Neural progenitor cell (in vitro differentiated cells): ENCODE results near the gene ITGA1. TPM values are rescaled to one million over a fixed set of nuclear protein-coding genes. Genes with fewer than 3 reads are reported as not detected.
A peak's percentile ranks its signal among the peaks of the same experiment; 100 is the strongest.

ENCODE experiments used
- DNase-seq: peaks from one replicate; pipeline ENCODE4 v3.0.0-alpha.2; 2016; ENCODE audit warnings: low spot score
- H2AFZ ChIP-seq: fragments of 200-600 bp; sonication (generic); replicated peaks from 2 replicates; pipeline ENCODE4 v1.6.1; 2016; ENCODE audit warnings: antibody characterized with exemption
- H3F3A ChIP-seq: fragments of 200-600 bp; sonication (generic); 2 replicates; pipeline ENCODE4 v1.6.1; 2016; ENCODE audit warnings: antibody characterized with exemption, low read depth
- H3K27ac ChIP-seq: fragments of 200-600 bp; sonication (generic); 2 replicates; pipeline ENCODE4 v1.5.1; 2016; ENCODE audit warnings: mild to moderate bottlenecking
- H3K27me3 ChIP-seq: fragments of 200-600 bp; sonication (generic); 2 replicates; pipeline ENCODE4 v1.6.1; 2016; ENCODE audit warnings: mild to moderate bottlenecking, moderate library complexity
- H3K36me3 ChIP-seq: fragments of 200-600 bp; sonication (generic); 2 replicates; pipeline ENCODE4 v1.5.1; 2016
- H3K4me1 ChIP-seq: fragments of 200-600 bp; sonication (generic); 2 replicates; pipeline ENCODE4 v1.6.1; 2016; ENCODE audit warnings: mixed run types
- H3K4me2 ChIP-seq: fragments of 200-600 bp; sonication (generic); 2 replicates; pipeline ENCODE4 v1.6.1; 2016
- H3K4me3 ChIP-seq: fragments of 200-600 bp; sonication (generic); 2 replicates; pipeline ENCODE4 v1.5.1; 2016
- H3K79me2 ChIP-seq: fragments of 200-600 bp; sonication (generic); 2 replicates; pipeline ENCODE4 v1.6.1; 2016; ENCODE audit warnings: low read depth
- H3K9ac ChIP-seq: fragments of 200-600 bp; sonication (generic); 2 replicates; pipeline ENCODE4 v1.6.1; 2016
- H3K9me3 ChIP-seq: fragments of 200-600 bp; sonication (generic); 2 replicates; pipeline ENCODE4 v1.5.1; 2016; ENCODE audit warnings: low read depth
- H4K20me1 ChIP-seq: fragments of 200-600 bp; sonication (generic); 2 replicates; pipeline ENCODE4 v1.6.1; 2016; ENCODE audit warnings: low read depth
- H3K27ac Mint-ChIP-seq: 3 replicates; pipeline ENCODE4 v1.8.0; 2021; ENCODE audit warnings: mixed read lengths
- H3K27me3 Mint-ChIP-seq: 2 replicates; pipeline ENCODE4 v1.8.0; 2022; ENCODE audit warnings: low read depth, mild to moderate bottlenecking, inconsistent platforms, moderate library complexity, mixed read lengths; ENCODE audit not compliant: insufficient read depth
- H3K36me3 Mint-ChIP-seq: 3 replicates; pipeline ENCODE4 v1.8.0; 2021; ENCODE audit warnings: mixed read lengths
- H3K4me1 Mint-ChIP-seq: 3 replicates; pipeline ENCODE4 v1.8.0; 2021; ENCODE audit warnings: mixed read lengths
- H3K4me3 Mint-ChIP-seq: 3 replicates; pipeline ENCODE4 v1.8.0; 2021; ENCODE audit warnings: mild to moderate bottlenecking, moderate library complexity, mixed read lengths
- H3K9me3 Mint-ChIP-seq: 3 replicates; pipeline ENCODE4 v1.8.0; 2020; ENCODE audit warnings: mixed read lengths
- EZH2 ChIP-seq: fragments of 200-600 bp; sonication (generic); IDR thresholded peaks from 2 replicates; pipeline ENCODE4 v1.6.1; 2017; ENCODE audit warnings: antibody characterized with exemption, mild to moderate bottlenecking, moderate library complexity
- EZH2phosphoT487 ChIP-seq: fragments of 200-600 bp; sonication (generic); IDR thresholded peaks from 2 replicates; pipeline ENCODE4 v1.6.1; 2017; ENCODE audit warnings: antibody characterized with exemption
- total RNA-seq: library from RNA; depleted of rRNA; stranded (reverse); fragments of >200 nt; gene quantifications from 2 replicates; pipeline ENCODE4 v1.2.3, GENCODE V29; 2015; ENCODE audit warnings: low replicate concordance
- TF ChIP-seq, protein P1 (sequence below): fragments of 200-600 bp; sonication (generic); IDR thresholded peaks from 2 replicates; pipeline ENCODE4 v1.5.1; 2017; ENCODE audit warnings: antibody characterized with exemption, mild to moderate bottlenecking

The ITGA1 gene
- total RNA-seq, 1 donor from 2014 or later: 2.2 TPM

DNA sequence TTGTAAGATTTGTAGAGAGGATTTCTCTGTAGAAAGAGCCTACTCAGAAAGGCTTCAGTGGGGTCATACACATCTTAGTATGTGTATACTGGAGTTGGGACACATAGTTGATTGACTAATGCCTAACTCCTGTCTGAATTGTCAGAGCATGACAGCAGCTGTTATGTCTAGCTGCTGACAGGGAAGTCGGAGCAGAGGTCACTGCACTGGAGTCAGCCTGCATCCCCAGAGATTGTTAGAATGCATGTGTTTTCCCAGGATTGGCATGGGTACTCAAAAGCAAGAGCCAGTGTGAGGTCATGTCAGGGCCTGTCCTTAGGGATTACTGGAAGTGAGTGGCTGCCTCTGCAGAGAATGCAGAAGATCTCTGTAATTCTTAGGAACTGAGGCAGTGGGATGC, 82.7 kb downstream of the ITGA1 start:
- no peak overlapping the region for H3K9ac ChIP-seq
- Mint-ChIP-seq H3K27ac (no peak overlapping the region), H3K4me3 (no peak overlapping the region), H3K9me3 (no peaks in the 10 kb centered on the region), H3K4me1 (peaks cover 13% of the 10 kb centered on the region), H3K27me3 (peaks cover 2% of the 10 kb centered on the region), H3K36me3 (no peaks in the 10 kb centered on the region)
- DNase-seq: peak; percentile 12
- no peak overlapping the region for H3K4me3 ChIP-seq
- peaks cover 6% of the 10 kb centered on the region for H3K4me1 ChIP-seq
- H4K20me1 ChIP-seq: no peaks in the 10 kb centered on the region
- H3K36me3 ChIP-seq: no peaks in the 10 kb centered on the region
- H2AFZ ChIP-seq: peak overlapping the region; percentile 47
- H3K27me3 ChIP-seq: no peaks in the 10 kb centered on the region
- no peak overlapping the region for H3K27ac ChIP-seq
- TF ChIP-seq EZH2phosphoT487 (no peak), EZH2 (no peak)
- TF ChIP-seq, protein P1, sequence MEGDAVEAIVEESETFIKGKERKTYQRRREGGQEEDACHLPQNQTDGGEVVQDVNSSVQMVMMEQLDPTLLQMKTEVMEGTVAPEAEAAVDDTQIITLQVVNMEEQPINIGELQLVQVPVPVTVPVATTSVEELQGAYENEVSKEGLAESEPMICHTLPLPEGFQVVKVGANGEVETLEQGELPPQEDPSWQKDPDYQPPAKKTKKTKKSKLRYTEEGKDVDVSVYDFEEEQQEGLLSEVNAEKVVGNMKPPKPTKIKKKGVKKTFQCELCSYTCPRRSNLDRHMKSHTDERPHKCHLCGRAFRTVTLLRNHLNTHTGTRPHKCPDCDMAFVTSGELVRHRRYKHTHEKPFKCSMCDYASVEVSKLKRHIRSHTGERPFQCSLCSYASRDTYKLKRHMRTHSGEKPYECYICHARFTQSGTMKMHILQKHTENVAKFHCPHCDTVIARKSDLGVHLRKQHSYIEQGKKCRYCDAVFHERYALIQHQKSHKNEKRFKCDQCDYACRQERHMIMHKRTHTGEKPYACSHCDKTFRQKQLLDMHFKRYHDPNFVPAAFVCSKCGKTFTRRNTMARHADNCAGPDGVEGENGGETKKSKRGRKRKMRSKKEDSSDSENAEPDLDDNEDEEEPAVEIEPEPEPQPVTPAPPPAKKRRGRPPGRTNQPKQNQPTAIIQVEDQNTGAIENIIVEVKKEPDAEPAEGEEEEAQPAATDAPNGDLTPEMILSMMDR: no peak
- no peak overlapping the region for H3K4me2 ChIP-seq
- no peaks in the 10 kb centered on the region for H3F3A ChIP-seq
- H3K79me2 ChIP-seq: no peaks in the 10 kb centered on the region
- no peaks in the 10 kb centered on the region for H3K9me3 ChIP-seq

- no peaks in the 10 kb centered on the region for H3F3A ChIP-seq
- peaks cover 2% of the 10 kb centered on the region for H3K27me3 Mint-ChIP-seq
- H3K27ac ChIP-seq: no peak overlapping the region
- peaks cover under 1% of the 10 kb centered on the region for H3K4me1 ChIP-seq
- no peak overlapping the region for H3K4me3 ChIP-seq
- no peak overlapping the region for H3K9ac ChIP-seq
- H3K9me3 ChIP-seq: no peaks in the 10 kb centered on the region
- no peaks in the 10 kb centered on the region for H3K9me3 Mint-ChIP-seq
- TF ChIP-seq EZH2 (no peak), EZH2phosphoT487 (no peak)
- TF ChIP-seq, protein P1: no peak
- H3K36me3 Mint-ChIP-seq: no peaks in the 10 kb centered on the region
- no peaks in the 10 kb centered on the region for H3K27me3 ChIP-seq
- DNase-seq: no peak
- H3K79me2 ChIP-seq: no peaks in the 10 kb centered on the region
- H4K20me1 ChIP-seq: no peaks in the 10 kb centered on the region
- H2AFZ ChIP-seq: no peak overlapping the region
- no peak overlapping the region for H3K4me3 Mint-ChIP-seq
- no peak overlapping the region for H3K4me2 ChIP-seq
- peaks cover 2% of the 10 kb centered on the region for H3K4me1 Mint-ChIP-seq
- H3K36me3 ChIP-seq: no peaks in the 10 kb centered on the region
- no peak overlapping the region for H3K27ac Mint-ChIP-seq
These were observed 88.1 kb downstream of the ITGA1 start for GRCh38 chr5:52875827-52876226.

- H3K27me3 Mint-ChIP-seq: peaks cover 2% of the 10 kb centered on the region
- TF ChIP-seq EZH2phosphoT487: no peak
- no peak for TF ChIP-seq EZH2
- Histone ChIP-seq H4K20me1 (no peaks in the 10 kb centered on the region), H3K4me2 (no peak overlapping the region), H3K9me3 (no peaks in the 10 kb centered on the region), H3K4me1 (no peaks in the 10 kb centered on the region), H3K9ac (no peak overlapping the region), H3K27ac (no peak overlapping the region), H3F3A (no peaks in the 10 kb centered on the region), H2AFZ (no peak overlapping the region), H3K36me3 (no peaks in the 10 kb centered on the region), H3K27me3 (no peaks in the 10 kb centered on the region), H3K4me3 (no peak overlapping the region), H3K79me2 (no peaks in the 10 kb centered on the region)
- H3K9me3 Mint-ChIP-seq: no peaks in the 10 kb centered on the region
- H3K4me3 Mint-ChIP-seq: no peak overlapping the region
- no peak overlapping the region for H3K27ac Mint-ChIP-seq
- peaks cover under 1% of the 10 kb centered on the region for H3K4me1 Mint-ChIP-seq
- DNase-seq: no peak
- H3K36me3 Mint-ChIP-seq: no peaks in the 10 kb centered on the region
These were observed 88.7 kb downstream of the ITGA1 start for GRCh38 chr5:52876456-52876855.

DNA sequence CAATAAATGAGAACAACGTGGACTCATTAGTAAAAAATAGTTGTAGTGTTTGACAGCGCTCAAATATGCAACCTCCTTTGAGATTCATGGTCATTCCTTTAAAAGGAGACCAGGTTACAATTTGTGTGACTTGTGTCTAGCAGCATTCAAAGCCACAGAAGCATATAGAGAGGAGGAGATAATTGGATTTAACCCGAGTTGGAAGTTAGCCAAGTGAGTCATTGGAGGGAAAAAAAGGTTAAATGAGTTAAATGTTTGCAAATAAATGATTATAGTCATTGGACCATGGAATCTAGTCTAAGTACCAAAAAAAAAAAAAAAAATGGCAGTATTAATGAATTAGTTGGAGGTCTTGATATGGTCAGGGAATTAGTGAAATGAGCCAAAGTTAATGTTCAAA, 90.9 kb downstream of the ITGA1 start:
- no peak overlapping the region for H2AFZ ChIP-seq
- H3K4me1 ChIP-seq: no peaks in the 10 kb centered on the region
- no peaks in the 10 kb centered on the region for H3F3A ChIP-seq
- H3K9me3 Mint-ChIP-seq: no peaks in the 10 kb centered on the region
- no peak for DNase-seq
- H3K4me1 Mint-ChIP-seq: no peaks in the 10 kb centered on the region
- no peaks in the 10 kb centered on the region for H3K36me3 ChIP-seq
- no peaks in the 10 kb centered on the region for H3K9me3 ChIP-seq
- H3K27me3 ChIP-seq: no peaks in the 10 kb centered on the region
- no peak overlapping the region for H3K9ac ChIP-seq
- H3K36me3 Mint-ChIP-seq: no peaks in the 10 kb centered on the region
- no peak for TF ChIP-seq EZH2phosphoT487
- TF ChIP-seq, protein P1: no peak
- TF ChIP-seq EZH2: no peak
- no peak overlapping the region for H3K27ac ChIP-seq
- no peaks in the 10 kb centered on the region for H4K20me1 ChIP-seq
- peaks cover 2% of the 10 kb centered on the region for H3K27me3 Mint-ChIP-seq
- no peak overlapping the region for H3K4me3 ChIP-seq
- H3K4me3 Mint-ChIP-seq: no peak overlapping the region
- no peak overlapping the region for H3K4me2 ChIP-seq
- no peak overlapping the region for H3K27ac Mint-ChIP-seq
- H3K79me2 ChIP-seq: no peaks in the 10 kb centered on the region
